MM.1S (cell line): ENCODE data around the gene IRF8.
A peak's percentile ranks its signal among the peaks of the same experiment; 100 is the strongest.

ENCODE experiments used
- DNase-seq: peaks from one replicate; pipeline ENCODE4 v3.0.0-alpha.2; 2015
- H2AFZ ChIP-seq: fragments of 300-600 bp; sonication (generic); 2 replicates; pipeline ENCODE4 v1.6.0; 2016; ENCODE audit warnings: antibody characterized with exemption, low read length
- H3F3A ChIP-seq: fragments of 300-600 bp; sonication (generic); 2 replicates; pipeline ENCODE4 v1.6.1; 2016; ENCODE audit warnings: mild to moderate bottlenecking, antibody characterized with exemption, low read length, moderate library complexity, mixed read lengths; ENCODE audit not compliant: insufficient read depth
- H3K27ac ChIP-seq: fragments of 300-600 bp; sonication (generic); 2 replicates; pipeline ENCODE4 v1.5.1; 2016; ENCODE audit warnings: mild to moderate bottlenecking, low read length
- H3K27me3 ChIP-seq: fragments of 300-600 bp; sonication (generic); replicated peaks from 2 replicates; pipeline ENCODE4 v1.6.0; 2016; ENCODE audit warnings: low read length; ENCODE audit not compliant: insufficient read depth
- H3K36me3 ChIP-seq: fragments of 300-600 bp; sonication (generic); replicated peaks from 2 replicates; pipeline ENCODE4 v1.6.1; 2016; ENCODE audit warnings: mild to moderate bottlenecking, low read length, mixed read lengths; ENCODE audit not compliant: insufficient read depth
- H3K4me1 ChIP-seq: fragments of 300-600 bp; sonication (generic); 2 replicates; pipeline ENCODE4 v1.6.1; 2016; ENCODE audit warnings: low read length, mixed read lengths
- H3K4me2 ChIP-seq: fragments of 300-600 bp; sonication (generic); 2 replicates; pipeline ENCODE4 v1.6.0; 2016; ENCODE audit warnings: low read depth, low read length
- H3K4me3 ChIP-seq: fragments of 300-600 bp; sonication (generic); 2 replicates; pipeline ENCODE4 v1.5.1; 2016; ENCODE audit warnings: low read length, mixed read lengths
- H3K79me2 ChIP-seq: fragments of 300-600 bp; sonication (generic); 2 replicates; pipeline ENCODE4 v1.6.1; 2016; ENCODE audit warnings: mixed run types, low read length, mixed read lengths
- H3K9ac ChIP-seq: fragments of 300-600 bp; sonication (generic); 2 replicates; pipeline ENCODE4 v1.6.1; 2016; ENCODE audit warnings: low read length, mixed read lengths
- H3K9me2 ChIP-seq: fragments of 300-600 bp; sonication (generic); replicated peaks from 2 replicates; pipeline ENCODE4 v1.6.1; 2016; ENCODE audit warnings: mild to moderate bottlenecking, low read length, mixed read lengths; ENCODE audit not compliant: insufficient read depth
- H3K9me3 ChIP-seq: fragments of 300-600 bp; sonication (generic); replicated peaks from 2 replicates; pipeline ENCODE4 v1.6.1; 2016; ENCODE audit warnings: mild to moderate bottlenecking, low read length, mixed read lengths; ENCODE audit not compliant: insufficient read depth
- H4K20me1 ChIP-seq: fragments of 300-600 bp; sonication (generic); 2 replicates; pipeline ENCODE4 v1.6.1; 2016; ENCODE audit warnings: mild to moderate bottlenecking, low read length, moderate library complexity, mixed read lengths; ENCODE audit not compliant: insufficient read depth
- CTCF ChIP-seq: fragments of 300-600 bp; sonication (generic); IDR thresholded peaks from 2 replicates; pipeline ENCODE4 v1.5.1; 2016; ENCODE audit warnings: antibody characterized with exemption, low read length, mixed read lengths
- EZH2 ChIP-seq: fragments of 300-600 bp; sonication (generic); optimal IDR thresholded peaks from 2 replicates; pipeline ENCODE3; 2017; ENCODE audit warnings: low read depth, mild to moderate bottlenecking, antibody characterized with exemption, low read length, mixed read lengths
- EZH2phosphoT487 ChIP-seq: fragments of 300-600 bp; sonication (generic); IDR thresholded peaks from 2 replicates; pipeline ENCODE4 v1.6.1; 2018; ENCODE audit warnings: antibody characterized with exemption, low read length

The IRF8 gene

GRCh38 chr16:85901773-85902365, 2.9 kb downstream of the IRF8 start:
- Histone ChIP-seq H4K20me1 (no peaks in the 10 kb centered on the region), H2AFZ (no peak overlapping the region), H3K79me2 (peaks cover 18% of the 10 kb centered on the region), H3K9me3 (no peaks in the 10 kb centered on the region), H3F3A (peaks cover 10% of the 10 kb centered on the region), H3K4me1 (peaks cover 19% of the 10 kb centered on the region), H3K27me3 (peaks cover 16% of the 10 kb centered on the region; the same call in 1 of the 2 replicates), H3K4me3 (peak overlapping the region; percentile 33; the same call in 1 of the 2 replicates), H3K9ac (peak overlapping the region; percentile 29; the same call in 1 of the 2 replicates), H3K36me3 (no peaks in the 10 kb centered on the region), H3K9me2 (no peaks in the 10 kb centered on the region), H3K4me2 (peak overlapping the region; percentile 66), H3K27ac (peak overlapping the region; percentile 87; the same call in 1 of the 2 replicates)
- DNase-seq = no peak
- no peak for TF ChIP-seq EZH2
- TF ChIP-seq CTCF = no peak
- no peak for TF ChIP-seq EZH2phosphoT487

- Histone ChIP-seq H3K9me3 (no peaks in the 10 kb centered on the region), H3K79me2 (peaks cover 18% of the 10 kb centered on the region), H3K4me3 (peak overlapping the region; percentile 68), H3K27ac (peak overlapping the region; percentile 87), H3K36me3 (no peaks in the 10 kb centered on the region), H3K9ac (peak overlapping the region; percentile 49), H2AFZ (peak overlapping the region; percentile 42; the same call in 1 of the 2 replicates), H3K9me2 (no peaks in the 10 kb centered on the region), H3F3A (peaks cover 10% of the 10 kb centered on the region), H3K4me1 (peaks cover 19% of the 10 kb centered on the region), H3K27me3 (peaks cover 12% of the 10 kb centered on the region; the same call in 1 of the 2 replicates), H4K20me1 (no peaks in the 10 kb centered on the region), H3K4me2 (peak overlapping the region; percentile 83)
- TF ChIP-seq CTCF (no peak), EZH2 (no peak), EZH2phosphoT487 (no peak)
- DNase-seq = peak; percentile 93
Observed at GRCh38 chr16:85902366-85903155, 3.6 kb downstream of the IRF8 start.

- H3K79me2 ChIP-seq = peaks cover 18% of the 10 kb centered on the region
- H2AFZ ChIP-seq = peak overlapping the region; percentile 42; the same call in 1 of the 2 replicates
- H3F3A ChIP-seq = peaks cover 10% of the 10 kb centered on the region
- H3K36me3 ChIP-seq = no peaks in the 10 kb centered on the region
- no peaks in the 10 kb centered on the region for H3K9me3 ChIP-seq
- H3K4me3 ChIP-seq = peak overlapping the region; percentile 68
- TF ChIP-seq EZH2phosphoT487 (no peak), EZH2 (no peak), CTCF (no peak)
- H3K9me2 ChIP-seq = no peaks in the 10 kb centered on the region
- H3K9ac ChIP-seq = peak overlapping the region; percentile 49
- H4K20me1 ChIP-seq = no peaks in the 10 kb centered on the region
- peak; percentile 33 for DNase-seq
- H3K27me3 ChIP-seq = peaks cover 2% of the 10 kb centered on the region; the same call in 1 of the 2 replicates
- peak overlapping the region; percentile 83 for H3K4me2 ChIP-seq
- peaks cover 25% of the 10 kb centered on the region for H3K4me1 ChIP-seq
- peak overlapping the region; percentile 87 for H3K27ac ChIP-seq
Observed at GRCh38 chr16:85903559-85903958, 4.6 kb downstream of the IRF8 start.
